Ishikawa (cell line): ENCODE data around the gene TBC1D5.

ENCODE experiments used
- TCF12 ChIP-seq: IDR thresholded peaks from 2 replicates; pipeline ENCODE4 v1.6.1; 2012; ENCODE audit warnings: low read depth
- USF1 ChIP-seq: IDR thresholded peaks from 2 replicates; pipeline ENCODE4 v1.6.1; 2012

- TF ChIP-seq TCF12 (no peak), USF1 (no peak)
Observed at GRCh38 chr3:17459470-17459993, 282.9 kb downstream of the TBC1D5 start.
